K562 (cell line): ENCODE data around the gene NANS. TPM values are rescaled to one million over a fixed set of nuclear protein-coding genes. Genes with fewer than 3 reads are reported as not detected.

Experiments
- BMI1 ChIP-seq: fragments of 150-350 bp; IDR thresholded peaks from 2 replicates; pipeline ENCODE4 v1.6.1; 2014; ENCODE audit warnings: low read length
- BRD9 ChIP-seq: fragments of 450-650 bp; IDR thresholded peaks from 2 replicates; pipeline ENCODE4 v1.6.1; 2018; ENCODE audit warnings: low read depth; ENCODE audit not compliant: partially characterized antibody
- EP300 ChIP-seq: IDR thresholded peaks from 2 replicates; pipeline ENCODE4 v1.6.1; 2012; ENCODE audit warnings: low read length, improper control_type of control experiment
- FOXJ2 ChIP-seq: fragments of 200-800 bp; sonication (Bioruptor generic); IDR thresholded peaks from 2 replicates; pipeline ENCODE4 v1.6.1; 2016; ENCODE audit warnings: missing genetic modification characterization, missing compliant biosample characterization
- IRF2 ChIP-seq: sonication (generic); formaldehyde crosslinking; IDR thresholded peaks from 2 replicates; pipeline ENCODE4 v1.8.1; 2022; ENCODE audit warnings: mild to moderate bottlenecking, missing genetic modification reagents
- NCOA1 ChIP-seq: fragments of 450-650 bp; IDR thresholded peaks from 2 replicates; pipeline ENCODE4 v1.6.1; 2016; ENCODE audit warnings: low read depth
- RBBP5 ChIP-seq: fragments of 200-600 bp; sonication (generic); IDR thresholded peaks from 2 replicates; pipeline ENCODE4 v1.6.1; 2012; ENCODE audit warnings: borderline replicate concordance, mild to moderate bottlenecking, low read length, control low read depth, inconsistent platforms; ENCODE audit not compliant: insufficient read depth, poor library complexity, severe bottlenecking
- SAFB ChIP-seq: fragments of 200-400 bp; formaldehyde crosslinking; IDR thresholded peaks from 2 replicates; pipeline ENCODE4 v1.6.1; 2017; ENCODE audit warnings: low read depth, low read length, borderline replicate concordance
- SMAD2 ChIP-seq: fragments of 150-350 bp; IDR thresholded peaks from 2 replicates; pipeline ENCODE4 v1.6.1; 2014; ENCODE audit warnings: low read depth, mild to moderate bottlenecking, low read length
- SMARCA4 ChIP-seq: fragments of 450-650 bp; IDR thresholded peaks from 2 replicates; pipeline ENCODE4 v1.6.1; 2016
- SNRNP70 ChIP-seq: fragments of 200-400 bp; formaldehyde crosslinking; optimal IDR thresholded peaks from 2 replicates; pipeline ENCODE3; 2017; ENCODE audit warnings: low read depth, low read length
- ZBTB7A ChIP-seq: IDR thresholded peaks from 2 replicates; pipeline ENCODE4 v1.6.1; 2011; ENCODE audit warnings: low read depth, mild to moderate bottlenecking, low read length, moderate library complexity, borderline replicate concordance; ENCODE audit not compliant: control insufficient read depth
- ZC3H8 ChIP-seq: fragments of 450-650 bp; IDR thresholded peaks from 2 replicates; pipeline ENCODE4 v1.6.1; 2017
- ZNF121 ChIP-seq: sonication (generic); formaldehyde crosslinking; conservative IDR thresholded peaks from 2 replicates; pipeline ENCODE4 v1.8.0; 2022; ENCODE audit warnings: missing genetic modification reagents
- ZNF212 ChIP-seq: fragments of 450-650 bp; formaldehyde crosslinking; IDR thresholded peaks from 2 replicates; pipeline ENCODE4 v1.4.0; 2020; ENCODE audit warnings: mild to moderate bottlenecking
- ZNF274 ChIP-seq: IDR thresholded peaks from 2 replicates; pipeline ENCODE4 v1.6.1; 2011; ENCODE audit warnings: low read depth, mild to moderate bottlenecking, low read length, moderate library complexity, borderline replicate concordance
- ZSCAN29 ChIP-seq: fragments of 450-650 bp; IDR thresholded peaks from 2 replicates; pipeline ENCODE4 v1.6.1; 2017
- polyA plus RNA-seq, 8 experiments: library from polyadenylated mRNA; depleted of rRNA in 4 of 8; stranded (reverse) in 5 of 8; unstranded in 3 of 8; fragments of >200 nt; fragmentation: Nextera tagmentation in 2 of 8; fragmentation: Illumina TruSeq in 1 of 8; extraction: Ambion mirVana in 2 of 8; extraction: Trizol in 1 of 8; gene quantifications; 2 replicates each; pipeline versions ENCODE4 v1.2.1 to v1.2.3, GENCODE V29; 2011 to 2014; ENCODE audit warnings: inconsistent platforms in 1 of 8, missing spikeins in 1 of 8
- total RNA-seq, 7 experiments: library from RNA; depleted of rRNA in 6 of 7; stranded (reverse); fragments of >200 nt in 6 of 7; fragmentation: Illumina TruSeq in 2 of 7; extraction: Trizol in 2 of 7; gene quantifications; 2 replicates each; pipeline versions ENCODE4 v1.2.1 to v1.2.3, GENCODE V29; 2011 to 2021; ENCODE audit warnings: low replicate concordance in 1 of 7
- TF ChIP-seq, protein P1 (sequence below): fragments of 250-450 bp; sonication (Bioruptor Pico); IDR thresholded peaks from 2 replicates; pipeline ENCODE4 v1.8.0; 2022; ENCODE audit warnings: inconsistent platforms
- TF ChIP-seq, protein P2 (sequence below): fragments of 450-650 bp; IDR thresholded peaks from 2 replicates; pipeline ENCODE4 v1.6.1; 2014; ENCODE audit warnings: low read depth, mild to moderate bottlenecking, moderate library complexity, borderline replicate concordance

Gene NANS
- total and polyA plus RNA-seq, 9 of the 15 experiments (the other 6 are each of a cell fraction or from before 2014, with no cell fraction given): 37.1 to 181 (median 137) TPM

DNA sequence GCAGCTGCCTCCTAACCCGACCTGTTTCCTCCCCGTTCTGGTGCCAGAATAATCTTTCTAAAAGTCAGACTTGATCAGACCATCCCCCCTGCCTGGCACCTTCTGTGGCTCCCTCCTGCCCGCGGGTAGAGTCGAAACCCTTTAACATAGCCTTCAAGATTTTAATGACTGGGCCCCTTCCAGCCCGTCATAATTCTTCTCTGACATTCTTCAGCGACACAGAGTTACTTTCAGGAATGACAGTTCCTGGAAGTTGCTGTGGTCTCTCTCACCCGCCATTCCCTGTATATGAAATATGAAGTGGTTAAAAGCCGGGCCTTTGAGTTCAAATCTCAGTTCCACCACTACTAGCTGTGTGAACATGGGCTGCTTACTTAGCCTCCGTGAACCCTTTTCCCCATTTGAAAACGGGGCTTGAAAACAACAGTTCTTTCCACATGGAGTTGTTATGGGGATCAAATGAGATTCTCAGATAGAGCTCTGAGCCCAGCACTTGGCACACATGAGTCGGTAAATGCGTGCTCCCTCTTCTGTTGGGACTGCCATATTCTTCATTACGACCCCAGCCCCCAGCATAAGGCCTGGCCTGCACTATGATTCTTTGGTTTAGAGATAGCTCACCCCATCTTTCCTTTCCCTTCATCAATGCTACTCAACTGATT lies 737 bp downstream of the NANS start (continued):
- TF ChIP-seq, protein P1, sequence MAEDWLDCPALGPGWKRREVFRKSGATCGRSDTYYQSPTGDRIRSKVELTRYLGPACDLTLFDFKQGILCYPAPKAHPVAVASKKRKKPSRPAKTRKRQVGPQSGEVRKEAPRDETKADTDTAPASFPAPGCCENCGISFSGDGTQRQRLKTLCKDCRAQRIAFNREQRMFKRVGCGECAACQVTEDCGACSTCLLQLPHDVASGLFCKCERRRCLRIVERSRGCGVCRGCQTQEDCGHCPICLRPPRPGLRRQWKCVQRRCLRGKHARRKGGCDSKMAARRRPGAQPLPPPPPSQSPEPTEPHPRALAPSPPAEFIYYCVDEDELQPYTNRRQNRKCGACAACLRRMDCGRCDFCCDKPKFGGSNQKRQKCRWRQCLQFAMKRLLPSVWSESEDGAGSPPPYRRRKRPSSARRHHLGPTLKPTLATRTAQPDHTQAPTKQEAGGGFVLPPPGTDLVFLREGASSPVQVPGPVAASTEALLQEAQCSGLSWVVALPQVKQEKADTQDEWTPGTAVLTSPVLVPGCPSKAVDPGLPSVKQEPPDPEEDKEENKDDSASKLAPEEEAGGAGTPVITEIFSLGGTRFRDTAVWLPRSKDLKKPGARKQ (CRISPR knock-in tag): no peak
- TF ChIP-seq ZBTB7A: 0 out of 2 replicates have a peak, but pooled peaks have one; percentile 25
- TF ChIP-seq ZSCAN29: no peak
- no peak for TF ChIP-seq ZNF212 (CRISPR knock-in tag)
- no peak for TF ChIP-seq FOXJ2 (tag)
- no peak for TF ChIP-seq SAFB
- TF ChIP-seq, protein P2, sequence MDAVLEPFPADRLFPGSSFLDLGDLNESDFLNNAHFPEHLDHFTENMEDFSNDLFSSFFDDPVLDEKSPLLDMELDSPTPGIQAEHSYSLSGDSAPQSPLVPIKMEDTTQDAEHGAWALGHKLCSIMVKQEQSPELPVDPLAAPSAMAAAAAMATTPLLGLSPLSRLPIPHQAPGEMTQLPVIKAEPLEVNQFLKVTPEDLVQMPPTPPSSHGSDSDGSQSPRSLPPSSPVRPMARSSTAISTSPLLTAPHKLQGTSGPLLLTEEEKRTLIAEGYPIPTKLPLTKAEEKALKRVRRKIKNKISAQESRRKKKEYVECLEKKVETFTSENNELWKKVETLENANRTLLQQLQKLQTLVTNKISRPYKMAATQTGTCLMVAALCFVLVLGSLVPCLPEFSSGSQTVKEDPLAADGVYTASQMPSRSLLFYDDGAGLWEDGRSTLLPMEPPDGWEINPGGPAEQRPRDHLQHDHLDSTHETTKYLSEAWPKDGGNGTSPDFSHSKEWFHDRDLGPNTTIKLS: no peak
- TF ChIP-seq ZNF121: no peak
- no peak for TF ChIP-seq BMI1
- TF ChIP-seq SMARCA4: 0 out of 2 replicates have a peak, but pooled peaks have one; percentile 25
- no peak for TF ChIP-seq NCOA1
- TF ChIP-seq ZC3H8: no peak
- TF ChIP-seq SNRNP70: no peak
- peak; percentile 23 for TF ChIP-seq RBBP5
- TF ChIP-seq IRF2 (CRISPR knock-in tag): no peak
- no peak for TF ChIP-seq BRD9
- 0 out of 2 replicates have a peak, but pooled peaks have one; percentile 19 for TF ChIP-seq EP300
- no peak for TF ChIP-seq SMAD2
- TF ChIP-seq ZNF274: no peak
